GM18505 (cell line): ENCODE data around the gene EDC4.
A peak's percentile ranks its signal among the peaks of the same experiment; 100 is the strongest.

Experiments
- ATAC-seq: cut with Tn5 transposase; IDR thresholded peaks from one replicate; pipeline ENCODE4 v1.9.1; 2021; ENCODE audit not compliant: unreplicated experiment
- POLR2A ChIP-seq: IDR thresholded peaks from 4 replicates; pipeline ENCODE4 v1.6.1; 2011; ENCODE audit warnings: borderline replicate concordance; ENCODE audit not compliant: insufficient read depth, insufficient read length; ENCODE audit errors: extremely low read depth

Gene EDC4

GRCh38 chr16:67842509-67843342, 30.1 kb upstream of the EDC4 start:
- ATAC-seq, result peak; percentile 6
- no peak for TF ChIP-seq POLR2A

GRCh38 chr16:67843343-67843765, 29.5 kb upstream of the EDC4 start:
- TF ChIP-seq POLR2A, result no peak
- no peak for ATAC-seq

- no peak for ATAC-seq
- TF ChIP-seq POLR2A, result no peak
Measured at GRCh38 chr16:67844497-67844896, 28.4 kb upstream of the EDC4 start.

- TF ChIP-seq POLR2A, result no peak
- ATAC-seq, result no peak
Measured at GRCh38 chr16:67845291-67846062, 27.4 kb upstream of the EDC4 start.

- TF ChIP-seq POLR2A, result no peak
- no peak for ATAC-seq
Measured at GRCh38 chr16:67846063-67846319, 26.9 kb upstream of the EDC4 start.

GRCh38 chr16:67846320-67847063, 26.4 kb upstream of the EDC4 start, which contains the start of gene NUTF2:
TSS of gene NUTF2 (plus strand) at chr16:67846933. CDS start at chr16:67865131, 18,198 bp downstream.
- peak; percentile 76 for TF ChIP-seq POLR2A

GRCh38 chr16:67847064-67847861, 25.6 kb upstream of the EDC4 start, which contains the start of gene CENPT:
TSS of gene CENPT (minus strand) at chr16:67847693. CDS start at chr16:67833859, 13,834 bp downstream.
- TF ChIP-seq POLR2A, result no peak
- peak; percentile 44 for ATAC-seq

More at GRCh38 chr16:67846320-67847063, 26.4 kb upstream of the EDC4 start, which contains the start of gene NUTF2:
- ATAC-seq, result peak; percentile 59

- no peak for TF ChIP-seq POLR2A
- ATAC-seq, result no peak
Measured at GRCh38 chr16:67848118-67848517, 24.7 kb upstream of the EDC4 start.

- no peak for ATAC-seq
- TF ChIP-seq POLR2A, result no peak
Measured at GRCh38 chr16:67853670-67854069, 19.2 kb upstream of the EDC4 start.

- ATAC-seq, result no peak
- TF ChIP-seq POLR2A, result no peak
Measured at GRCh38 chr16:67855789-67856188, 17.1 kb upstream of the EDC4 start.

- no peak for TF ChIP-seq POLR2A
- ATAC-seq, result no peak
Measured at GRCh38 chr16:67856927-67857546, 15.8 kb upstream of the EDC4 start.
